LHCN-M2 (cell line): ENCODE results near the gene HADHA. TPM values are rescaled to one million over a fixed set of nuclear protein-coding genes. Genes with fewer than 3 reads are reported as not detected.

Experiments
- DNase-seq: peaks from one replicate; pipeline ENCODE4 v3.0.0-alpha.2; 2012; ENCODE audit warnings: low read depth
- total RNA-seq: library from RNA; depleted of rRNA; stranded (reverse); fragments of >200 nt; gene quantifications from 2 replicates; pipeline ENCODE4 v1.2.3, GENCODE V29; 2014

HADHA gene
- total RNA-seq, 1 experiment from 2014 or later = 127 TPM

GRCh38 chr2:26175466-26176278 lies 68.8 kb downstream of the HADHA start:
- no peak for DNase-seq

DNA sequence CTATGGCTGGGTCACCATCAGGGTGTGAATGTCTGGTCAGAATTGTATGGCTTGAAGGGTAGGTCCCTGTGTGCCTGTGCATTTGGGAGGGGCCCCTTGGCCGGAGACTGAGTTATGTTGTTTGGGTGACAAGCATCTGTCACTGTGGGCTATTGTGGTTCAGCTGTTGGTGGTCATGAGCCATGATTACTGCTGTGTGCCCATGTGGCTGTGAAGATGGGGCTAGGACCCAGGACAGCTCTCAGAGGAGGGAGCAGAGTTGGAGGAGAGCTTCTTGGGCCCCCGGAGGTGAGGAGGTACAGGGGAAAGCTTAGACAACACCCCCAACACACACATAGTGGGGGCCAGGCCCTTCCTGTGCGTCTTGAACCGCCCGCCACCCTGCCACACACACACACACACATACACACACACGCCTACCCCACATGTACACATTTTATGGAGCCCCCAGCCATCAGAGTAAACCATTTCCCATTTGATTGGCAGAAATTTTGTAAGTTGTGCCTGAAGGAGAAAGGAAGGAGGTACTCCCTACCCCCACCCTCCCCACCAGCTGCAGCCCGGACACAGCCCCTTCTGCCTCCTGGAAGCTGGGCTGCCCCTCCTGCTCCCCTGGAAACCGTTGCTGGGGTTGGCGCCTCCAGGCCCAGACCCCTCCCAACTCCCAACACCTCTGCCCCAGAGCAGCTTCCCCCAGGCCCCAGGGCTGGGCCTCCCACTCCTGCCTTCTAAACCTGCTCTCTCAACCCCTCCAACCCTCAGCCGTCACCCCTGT lies 69.6 kb downstream of the HADHA start:
- DNase-seq = peak; percentile 36

- no peak for DNase-seq
These were observed 70.5 kb downstream of the HADHA start for GRCh38 chr2:26173776-26174482.

GRCh38 chr2:26172871-26173775 lies 71.3 kb downstream of the HADHA start, which contains the start of gene GAREM2:
Gene GAREM2 (plus strand): TSS chr2:26173088. CDS start chr2:26173221, 133 bp downstream.
- no peak for DNase-seq

- no peak for DNase-seq
These were observed 72.1 kb downstream of the HADHA start for GRCh38 chr2:26172189-26172870.

- no peak for DNase-seq
These were observed 73.6 kb downstream of the HADHA start for GRCh38 chr2:26170795-26171194.

- no peak for DNase-seq
These were observed 74.6 kb downstream of the HADHA start for GRCh38 chr2:26169681-26170414.

DNA sequence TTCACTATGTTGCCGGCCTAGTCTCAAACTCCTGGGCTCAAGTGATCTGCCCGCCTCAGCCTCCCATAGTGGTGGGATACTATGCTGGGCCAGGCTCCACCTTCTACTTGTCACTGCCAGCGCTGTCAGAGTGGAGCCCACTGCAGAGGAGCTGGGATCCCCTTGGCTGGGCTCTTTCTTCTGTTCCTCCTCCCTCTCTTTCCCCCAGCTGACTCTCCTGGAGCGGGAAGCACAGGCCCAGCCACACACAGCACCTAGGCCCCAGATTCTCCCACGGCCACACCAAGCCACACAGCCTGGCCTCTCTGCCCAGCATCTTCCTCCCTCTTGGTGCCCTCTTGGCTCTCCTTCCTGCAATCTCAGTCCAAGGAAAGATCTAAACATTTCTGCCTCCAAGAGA lies 75.2 kb downstream of the HADHA start:
- DNase-seq = no peak

- DNase-seq = no peak
These were observed 75.6 kb downstream of the HADHA start for GRCh38 chr2:26168785-26169184.

DNA sequence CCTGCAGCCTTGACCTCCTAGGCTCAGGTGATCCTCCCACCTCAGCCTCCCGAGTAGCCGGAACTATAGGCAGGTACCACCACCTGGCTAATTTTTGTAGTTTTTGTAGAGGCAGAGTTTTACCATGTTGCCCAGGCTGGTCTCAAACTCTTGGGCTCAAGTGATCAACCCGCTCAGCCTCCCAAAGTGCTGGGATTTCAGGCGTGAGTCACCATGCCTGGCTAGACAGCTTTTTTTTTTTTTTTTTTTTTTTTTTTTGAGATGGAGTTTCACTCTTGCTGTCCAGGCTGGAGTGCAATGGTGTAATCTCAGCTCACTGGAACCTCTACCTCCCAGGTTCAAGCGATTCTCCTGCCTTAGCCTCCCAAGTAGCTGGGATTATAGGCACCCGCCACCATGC lies 77.9 kb downstream of the HADHA start:
- DNase-seq = peak; percentile 9

DNA sequence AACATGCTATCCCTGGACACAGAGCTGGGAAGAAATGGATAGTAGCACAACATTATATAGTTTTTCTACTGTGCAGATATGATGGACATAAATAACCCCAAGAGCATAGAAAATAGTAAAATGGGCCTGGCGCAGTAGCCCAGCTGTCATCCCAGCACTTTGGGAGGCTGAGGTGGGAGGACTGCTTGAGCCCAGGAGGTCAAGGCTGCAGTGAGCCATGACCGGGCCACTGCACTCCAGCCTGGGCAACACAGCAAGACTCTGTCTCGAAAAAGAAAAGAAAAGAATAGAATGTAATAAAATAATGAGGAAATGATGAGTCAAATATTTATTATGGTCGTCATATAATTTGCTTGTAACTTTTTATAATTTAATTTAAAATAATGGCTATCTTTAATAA lies 79.0 kb downstream of the HADHA start:
- no peak for DNase-seq

DNA sequence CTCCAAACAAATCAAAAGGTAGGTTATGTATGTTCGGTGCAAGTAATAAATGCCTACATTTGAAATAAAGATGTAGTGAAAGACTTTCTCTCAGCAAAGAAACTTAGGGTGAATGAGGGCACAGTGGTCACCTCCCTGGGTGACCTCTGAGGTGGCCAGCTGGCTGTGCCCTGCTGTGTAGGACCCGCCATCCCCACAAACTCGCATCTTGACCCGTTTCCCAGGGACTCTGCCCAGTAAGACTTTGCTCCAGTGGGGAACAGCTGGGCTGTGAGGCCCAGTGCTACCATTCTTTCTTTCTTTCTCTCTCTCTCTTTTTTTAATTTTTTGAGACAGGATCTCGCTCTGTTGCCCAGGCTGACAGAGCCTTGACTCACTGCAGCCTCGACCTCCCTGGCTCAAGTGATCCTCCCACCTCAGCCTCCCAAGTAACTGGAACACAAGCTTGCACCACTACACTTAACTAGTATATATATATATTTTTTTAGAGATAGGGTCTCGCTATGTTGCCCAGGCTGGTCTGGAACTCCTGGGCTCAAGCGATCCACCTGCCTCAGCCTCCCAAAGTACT lies 79.7 kb downstream of the HADHA start:
- DNase-seq = no peak

DNA sequence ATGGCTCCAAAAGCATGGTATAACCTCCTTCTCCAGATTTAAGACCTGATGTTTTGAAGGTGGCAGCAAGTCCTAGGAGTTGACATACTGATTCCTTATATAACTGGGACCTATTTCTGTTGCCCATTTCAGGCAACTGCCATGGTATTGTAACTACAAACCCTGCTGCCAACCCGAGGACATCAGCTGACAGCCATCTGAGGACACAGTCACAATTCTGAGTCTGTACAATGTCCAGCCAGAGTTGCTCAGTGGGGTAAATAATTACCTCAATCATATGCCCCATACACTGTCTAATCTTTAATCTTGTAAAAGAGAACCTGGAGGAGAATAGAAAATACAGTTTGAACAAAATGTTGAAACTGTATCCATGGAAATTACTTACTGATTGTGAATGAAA lies 80.2 kb downstream of the HADHA start:
- DNase-seq = no peak

GRCh38 chr2:26162963-26163362 lies 81.5 kb downstream of the HADHA start:
- no peak for DNase-seq

- no peak for DNase-seq
These were observed 82.5 kb downstream of the HADHA start for GRCh38 chr2:26161926-26162325.

DNA sequence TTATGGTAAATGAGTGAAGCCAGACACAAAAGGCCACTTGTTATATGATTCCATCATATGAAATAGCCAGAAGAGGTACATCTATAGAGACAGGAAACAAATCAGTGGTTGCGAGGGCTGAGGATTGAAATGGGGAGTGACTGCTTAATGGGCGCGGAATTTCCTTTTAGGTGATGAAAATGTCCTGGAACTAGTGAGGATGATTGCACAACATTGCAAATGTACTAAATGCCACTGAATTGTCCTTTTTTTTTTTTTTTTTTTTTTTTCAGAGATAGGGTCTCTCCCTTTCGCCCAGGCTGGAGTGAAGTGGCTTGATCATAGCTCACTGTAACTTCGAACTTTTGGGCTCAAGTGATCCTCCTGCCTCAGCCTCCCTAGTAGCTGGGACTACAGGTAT lies 86.9 kb downstream of the HADHA start:
- DNase-seq = no peak

GRCh38 chr2:26150243-26150642 lies 94.2 kb downstream of the HADHA start:
- DNase-seq = no peak

- peak; percentile 13 for DNase-seq
These were observed 95.9 kb downstream of the HADHA start for GRCh38 chr2:26148501-26148900.

GRCh38 chr2:26144953-26145680 lies 99.3 kb downstream of the HADHA start:
- peak; percentile 50 for DNase-seq
